ENCODE data around the gene TMEM181.
A peak's percentile ranks its signal among the peaks of the same experiment; 100 is the strongest.
"Not testable (repeated sequence)": the region's sequence is repeated elsewhere in the genome, so short reads cannot be mapped to it uniquely, and the experiment has no call there.

Gene TMEM181

DNA sequence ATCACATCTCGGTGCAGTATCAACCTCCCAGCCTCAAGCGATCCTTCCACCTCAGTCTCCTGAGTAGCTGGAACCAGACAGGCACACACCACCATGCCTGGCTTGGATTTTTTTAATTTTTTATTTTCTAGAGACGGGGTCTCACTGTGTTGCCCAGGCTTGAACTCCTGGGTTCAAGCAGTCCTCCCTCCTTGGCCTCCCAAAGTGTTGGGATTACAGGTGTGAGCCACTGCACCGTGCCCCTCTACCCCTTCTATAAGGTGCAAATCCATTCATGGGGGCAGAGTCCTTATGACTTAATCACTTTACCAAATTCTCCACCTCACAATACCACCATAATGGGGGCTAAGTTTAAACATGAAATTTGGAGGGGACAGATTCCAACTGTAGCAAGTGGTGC is 37.7 kb downstream of the TMEM181 start:
- no peak for DNase-seq

- no peak for DNase-seq
These were observed 39.7 kb downstream of the TMEM181 start for GRCh38 chr6:158599635-158600034.

GRCh38 chr6:158603261-158604047 is 43.6 kb downstream of the TMEM181 start:
- DNase-seq, result no peak

- DNase-seq, result no peak
These were observed 44.1 kb downstream of the TMEM181 start for GRCh38 chr6:158604048-158604406.

- peak; percentile 49 for DNase-seq
These were observed 45.5 kb downstream of the TMEM181 start for GRCh38 chr6:158605266-158605878.

DNA sequence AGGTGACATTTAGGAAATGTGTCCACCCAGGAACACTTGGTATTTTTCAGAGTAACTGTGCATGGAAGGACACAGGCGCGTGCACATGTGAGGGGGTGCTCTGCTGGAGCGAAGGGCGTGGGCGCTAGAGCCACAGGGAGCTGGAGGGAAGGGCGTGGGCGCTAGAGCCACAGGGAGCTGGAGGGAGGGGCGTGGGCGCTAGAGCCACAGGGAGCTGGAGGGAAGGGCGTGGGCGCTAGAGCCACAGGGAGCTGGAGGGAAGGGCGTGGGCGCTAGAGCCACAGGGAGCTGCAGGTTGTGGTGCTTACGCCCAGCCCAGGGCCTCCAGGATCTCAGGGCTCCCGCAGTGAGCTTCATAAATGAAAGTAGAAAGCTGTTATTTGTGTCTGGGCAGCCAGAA is 46.1 kb downstream of the TMEM181 start:
- DNase-seq, result not testable (repeated sequence)

DNA sequence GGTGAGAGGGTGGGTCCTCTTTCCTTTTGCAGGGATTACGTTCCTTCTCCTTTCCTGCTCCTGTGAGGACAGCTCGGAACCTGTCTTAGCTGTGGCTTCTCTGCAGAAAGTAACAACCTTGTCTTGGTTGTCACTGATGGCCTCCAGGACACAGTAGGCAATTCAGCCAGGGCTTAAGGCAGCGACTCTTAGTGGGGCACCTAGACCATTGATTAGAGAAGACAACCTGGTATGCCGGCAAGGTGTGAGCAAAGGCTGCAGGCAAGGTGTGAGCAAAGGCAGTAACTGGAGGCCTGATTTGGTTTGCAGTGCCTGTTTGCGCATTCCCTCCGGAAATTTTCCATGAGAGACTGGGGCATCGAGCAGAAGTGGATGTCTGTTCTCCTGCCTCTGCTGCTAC is 47.0 kb downstream of the TMEM181 start:
- no peak for DNase-seq

DNA sequence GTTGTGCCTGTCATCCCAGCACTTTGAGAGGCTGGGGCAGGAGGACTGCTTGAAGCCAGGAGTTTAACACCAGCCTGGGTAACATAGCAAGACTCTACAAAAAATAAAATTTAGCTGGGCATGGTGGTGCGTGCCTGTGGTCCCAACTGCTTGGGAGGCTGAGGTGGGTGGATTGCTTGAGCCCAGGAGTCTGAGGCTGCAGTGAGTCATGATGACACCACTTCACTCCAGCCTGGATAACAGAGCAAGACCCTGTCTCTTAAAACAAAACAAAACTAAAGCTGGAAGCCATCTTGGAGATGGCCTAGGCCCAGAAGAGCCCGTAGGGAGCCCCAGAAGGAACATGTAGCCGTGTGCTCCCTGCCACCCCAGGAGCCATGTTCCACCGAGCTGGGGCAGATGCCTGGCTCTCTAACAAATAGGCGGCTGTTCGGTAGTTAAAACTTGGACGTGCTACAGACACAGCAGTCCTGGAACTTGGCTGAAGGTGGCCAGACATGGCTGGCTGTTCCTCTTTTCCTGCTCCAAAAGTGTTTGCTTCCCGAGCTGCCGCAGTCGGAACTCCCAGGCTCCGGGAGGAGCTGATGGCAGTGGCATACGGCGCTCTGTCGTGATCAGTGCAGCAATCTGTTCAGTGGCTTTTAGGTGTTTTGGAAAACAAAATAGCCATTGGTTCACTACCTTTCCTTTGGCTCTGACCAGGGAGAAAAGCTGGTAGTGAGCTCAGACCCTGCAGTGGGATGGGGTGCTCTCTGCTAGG is 47.7 kb downstream of the TMEM181 start:
- DNase-seq, result no peak

- DNase-seq, result no peak
These were observed 48.3 kb downstream of the TMEM181 start for GRCh38 chr6:158608221-158608620.

DNA sequence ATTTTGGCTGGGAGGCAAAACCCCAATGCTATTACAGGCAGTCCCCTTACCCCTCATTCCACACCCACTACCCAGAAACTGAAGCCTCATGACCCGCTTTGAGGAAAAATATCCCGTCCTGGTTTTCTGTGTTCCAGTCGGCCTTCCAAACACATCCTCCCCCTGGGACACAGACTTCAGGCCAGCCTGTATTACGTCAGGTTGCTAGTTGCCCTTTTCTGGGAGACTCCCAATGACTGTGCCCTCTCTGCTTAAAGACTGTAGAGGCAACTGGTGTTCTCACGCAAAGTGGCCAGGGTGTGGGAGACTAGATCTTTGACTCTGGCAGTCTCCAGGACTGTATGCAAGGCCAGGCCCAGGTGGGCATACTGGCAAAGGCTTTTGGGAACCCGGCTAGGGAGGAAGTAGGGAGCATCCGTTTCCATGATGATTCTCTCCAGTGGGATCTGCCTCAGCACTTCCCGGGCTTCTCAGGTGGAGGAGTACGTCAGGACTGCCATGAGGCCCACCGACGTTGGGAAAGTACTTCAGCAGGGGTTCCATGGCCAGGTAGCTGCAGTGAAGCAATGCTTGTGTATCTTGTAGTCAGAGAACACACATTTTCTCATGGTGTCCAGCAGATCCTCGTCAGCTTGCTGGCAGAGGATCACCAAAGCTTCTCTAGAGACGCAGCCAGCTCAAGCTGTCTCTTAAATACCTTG is 49.7 kb downstream of the TMEM181 start:
- no peak for DNase-seq

DNA sequence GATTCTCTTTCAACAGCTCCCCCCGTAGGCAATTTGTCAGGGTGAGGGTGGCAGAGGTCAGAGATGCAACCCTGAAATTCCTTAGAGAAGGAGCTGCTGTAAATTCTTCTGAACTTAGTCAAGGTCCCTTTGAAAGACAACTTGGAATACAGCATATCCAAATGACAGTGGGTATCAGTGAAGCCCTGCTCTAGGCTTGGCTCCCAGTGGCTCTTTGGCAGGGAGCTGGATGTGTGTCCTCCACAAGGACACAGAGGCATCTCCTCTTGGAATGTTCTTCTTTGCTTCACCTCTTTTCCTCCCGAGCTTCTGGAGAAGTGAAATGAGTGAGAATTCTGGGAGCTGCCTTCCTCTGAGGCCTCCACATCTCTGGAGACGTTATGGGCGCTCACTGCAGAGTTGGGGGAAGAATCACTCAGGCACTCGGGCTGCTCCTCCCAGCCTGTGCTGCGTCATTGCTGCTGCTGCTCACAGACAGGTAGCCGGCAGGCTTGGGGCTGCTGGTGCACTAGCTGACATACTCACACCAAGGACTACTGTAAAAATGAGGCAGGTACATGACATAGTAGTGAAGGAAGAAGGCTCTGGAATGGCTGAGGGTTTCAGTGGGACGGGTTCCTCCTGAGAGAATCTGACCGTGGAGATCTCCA is 50.6 kb downstream of the TMEM181 start:
- DNase-seq, result no peak

- no peak for DNase-seq
These were observed 51.1 kb downstream of the TMEM181 start for GRCh38 chr6:158611039-158611438.

DNA sequence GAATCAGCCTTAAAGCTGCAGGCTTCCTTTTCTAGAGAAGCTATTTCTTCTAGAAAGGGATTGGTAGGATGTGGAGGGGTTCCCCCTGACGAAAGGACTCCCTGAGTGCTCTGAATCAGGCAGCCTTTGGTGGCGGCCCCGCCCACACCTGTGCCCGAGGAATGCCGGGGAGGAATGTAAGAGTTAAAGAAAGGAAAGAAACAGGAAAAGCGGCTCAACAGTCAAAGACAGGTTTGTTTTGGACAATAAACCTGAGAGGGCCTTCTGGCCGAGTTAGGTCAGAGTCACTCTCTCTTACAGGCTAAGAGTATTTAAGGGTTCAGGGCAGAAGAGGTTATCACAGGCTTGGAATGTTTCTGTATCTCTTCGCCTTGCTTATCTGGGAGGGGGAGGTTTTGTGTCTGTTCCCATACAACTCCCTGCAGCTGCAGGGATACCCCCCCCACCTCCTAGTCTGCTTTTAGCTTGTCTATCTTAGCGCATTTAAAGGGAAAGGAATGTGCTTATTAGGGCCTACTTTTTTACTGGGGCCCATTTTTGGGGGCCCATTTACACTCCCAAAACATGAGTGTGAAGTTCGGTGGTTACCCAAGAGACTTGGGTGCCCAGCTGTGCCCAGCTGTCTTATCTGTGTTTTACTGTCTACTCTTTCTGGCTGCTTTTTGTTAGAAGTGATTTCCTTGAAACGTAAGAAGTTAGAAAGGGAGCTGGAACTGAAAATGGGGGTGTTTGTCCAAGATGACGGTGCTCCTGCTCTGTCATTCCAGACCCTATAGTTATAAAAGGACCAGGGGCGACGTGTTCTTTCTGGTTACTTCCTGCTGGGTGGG is 51.9 kb downstream of the TMEM181 start:
- no peak for DNase-seq

GRCh38 chr6:158614606-158615005 is 54.7 kb downstream of the TMEM181 start:
- DNase-seq, result not testable (repeated sequence)

DNA sequence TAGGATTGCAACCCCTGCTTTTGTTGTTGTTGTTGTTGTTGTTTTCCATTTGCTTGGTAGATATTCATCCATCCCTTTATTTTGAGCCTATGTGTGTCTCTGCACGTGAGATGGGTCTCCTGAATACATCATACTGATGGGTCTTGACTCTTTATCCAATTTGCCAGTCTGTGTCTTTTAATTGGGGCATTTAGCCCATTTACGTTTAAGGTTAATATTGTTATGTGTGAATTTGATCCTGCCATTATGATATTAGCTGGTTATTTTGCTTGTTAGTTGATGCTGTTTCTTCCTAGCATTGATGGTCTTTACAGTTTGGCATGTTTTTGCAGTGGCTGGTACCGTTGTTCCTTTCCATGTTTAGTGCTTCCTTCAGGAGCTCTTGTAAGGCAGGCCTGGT is 58.4 kb downstream of the TMEM181 start:
- not testable (repeated sequence) for DNase-seq

- no peak for DNase-seq
These were observed 60.3 kb downstream of the TMEM181 start for GRCh38 chr6:158619922-158620801.

DNA sequence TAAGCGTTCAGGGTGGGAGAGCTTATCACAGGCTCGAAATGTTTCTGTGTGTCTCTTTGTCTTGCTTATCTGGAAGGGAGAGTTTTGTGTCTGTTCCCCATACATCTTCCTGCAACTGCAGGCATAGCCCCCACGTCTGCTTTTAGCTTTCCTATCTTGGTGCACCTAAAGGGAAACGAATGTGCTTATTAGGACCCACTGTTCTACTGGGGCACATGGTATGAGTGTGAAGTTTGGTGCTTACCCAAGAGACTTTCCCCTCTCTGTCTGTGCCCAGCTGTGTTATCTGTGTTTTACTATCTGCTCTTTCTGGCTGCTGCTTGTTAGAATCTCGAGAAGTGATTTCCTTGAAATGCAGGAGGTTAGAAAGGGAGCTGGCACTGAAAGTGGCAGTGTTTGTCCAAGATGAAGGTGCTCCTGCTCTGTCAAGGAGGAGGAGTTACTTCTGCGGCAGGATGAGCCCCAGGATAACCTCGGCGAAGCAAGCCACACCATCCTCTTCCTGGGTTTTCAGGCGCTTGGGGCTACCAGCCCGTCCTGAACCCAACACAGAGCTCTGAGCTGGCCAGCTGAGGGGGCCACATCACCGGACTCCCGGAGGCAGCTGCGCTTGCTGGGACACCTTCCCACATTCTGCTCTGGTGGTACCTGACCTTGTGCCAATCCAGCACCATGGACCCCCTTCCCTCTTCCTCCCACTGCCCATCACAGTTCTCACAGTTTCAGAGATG is 61.2 kb downstream of the TMEM181 start:
- no peak for DNase-seq

DNA sequence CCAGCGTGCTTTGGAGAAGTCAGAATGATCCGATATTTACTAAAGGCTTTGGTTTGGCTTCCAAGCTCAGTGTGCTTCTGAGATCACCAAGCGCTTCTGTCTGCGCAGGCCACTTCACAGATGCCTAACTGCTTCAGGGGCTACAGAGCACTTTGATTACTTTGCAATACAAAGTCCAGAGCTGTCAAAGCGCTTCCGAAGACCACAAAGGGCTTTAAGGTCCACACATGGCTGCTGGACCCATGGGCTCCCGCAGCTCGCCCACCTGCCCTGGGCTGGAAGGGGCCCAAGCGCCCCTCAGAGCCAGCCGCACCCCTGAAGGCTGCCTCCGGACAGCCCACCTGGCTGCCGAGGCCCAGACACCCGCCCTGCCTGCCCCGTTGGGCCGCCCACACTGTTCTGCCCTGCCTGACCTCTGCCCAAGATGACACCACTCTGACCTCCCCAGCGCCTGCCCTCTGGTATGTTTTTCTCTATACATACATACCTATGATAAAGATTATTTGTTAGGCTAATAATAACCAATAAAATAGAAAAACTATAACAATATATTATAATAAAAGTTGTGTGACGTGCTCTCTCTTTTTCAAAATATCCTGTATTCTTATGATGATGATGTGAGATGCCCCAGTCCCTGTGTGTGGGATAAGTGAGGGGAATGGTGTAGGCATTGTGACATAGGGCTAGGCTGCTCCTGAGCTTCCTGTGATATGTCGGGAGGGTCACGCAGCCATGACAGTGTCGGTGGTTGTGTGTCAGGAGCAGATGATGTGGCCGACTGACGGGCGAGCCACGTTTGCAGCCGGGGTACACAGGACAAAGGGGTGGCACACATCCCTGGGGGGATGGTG is 62.0 kb downstream of the TMEM181 start:
- no peak for DNase-seq

All from left hindlimb (tissue), 1 donor.